GM19438 (cell line): ENCODE measurements around the gene CAPN1.
"Not testable (repeated sequence)": the region's sequence is repeated elsewhere in the genome, so short reads cannot be mapped to it uniquely, and the experiment has no call there.

Experiments
- ATAC-seq: cut with Tn5 transposase; IDR thresholded peaks from one replicate; pipeline ENCODE4 v1.9.1; 2021; ENCODE audit warnings: low read depth; ENCODE audit not compliant: unreplicated experiment

Gene CAPN1

GRCh38 chr11:65159012-65159411 lies 22.7 kb upstream of the CAPN1 start:
- peak; percentile 64 for ATAC-seq

- ATAC-seq, result no peak
Measured at GRCh38 chr11:65160643-65161042, 21.1 kb upstream of the CAPN1 start.

- ATAC-seq, result no peak
Measured at GRCh38 chr11:65163684-65164083, 18.0 kb upstream of the CAPN1 start.

- no peak for ATAC-seq
Measured at GRCh38 chr11:65165410-65166317, 16.1 kb upstream of the CAPN1 start.

- ATAC-seq, result no peak
Measured at GRCh38 chr11:65166893-65167292, 14.8 kb upstream of the CAPN1 start.

- no peak for ATAC-seq
Measured at GRCh38 chr11:65167656-65168055, 14.1 kb upstream of the CAPN1 start.

GRCh38 chr11:65169164-65169641 lies 12.5 kb upstream of the CAPN1 start:
- no peak for ATAC-seq

- ATAC-seq, result no peak
Measured at GRCh38 chr11:65170058-65170534, 11.6 kb upstream of the CAPN1 start, which contains the start of gene SPDYC. Gene SPDYC (plus strand): TSS chr11:65170233. CDS start chr11:65171358, 1,125 bp downstream.

GRCh38 chr11:65172600-65172999 lies 9.1 kb upstream of the CAPN1 start:
- no peak for ATAC-seq

- ATAC-seq, result not testable (repeated sequence)
Measured at GRCh38 chr11:65174571-65175010, 7.1 kb upstream of the CAPN1 start.

GRCh38 chr11:65180877-65181568 lies 705 bp upstream of the CAPN1 start:
- peak; percentile 59 for ATAC-seq

- peak; percentile 16 for ATAC-seq
Measured at GRCh38 chr11:65182258-65183170, 786 bp downstream of the CAPN1 start.

- ATAC-seq, result no peak
Measured at GRCh38 chr11:65183201-65183891, 1.6 kb downstream of the CAPN1 start.

- ATAC-seq, result no peak
Measured at GRCh38 chr11:65184146-65184545, 2.4 kb downstream of the CAPN1 start.

GRCh38 chr11:65185171-65185570 lies 3.4 kb downstream of the CAPN1 start:
- ATAC-seq, result no peak

GRCh38 chr11:65185869-65186341 lies 4.2 kb downstream of the CAPN1 start:
- no peak for ATAC-seq

GRCh38 chr11:65186701-65187100 lies 5.0 kb downstream of the CAPN1 start:
- no peak for ATAC-seq

- ATAC-seq, result no peak
Measured at GRCh38 chr11:65187146-65187675, 5.5 kb downstream of the CAPN1 start.

- ATAC-seq, result no peak
Measured at GRCh38 chr11:65187971-65188461, 6.3 kb downstream of the CAPN1 start.
